HL-60 (cell line): ENCODE data around the gene AASDH.

Source experiments
- DNase-seq, 2 experiments: peaks; one replicate each; pipeline ENCODE4 v3.0.0-alpha.2; 2010 to 2020; ENCODE audit warnings: low read depth in 1 of 2, low spot score in 1 of 2
- H3K27ac ChIP-seq: fragments of 250-450 bp; sonication (Bioruptor Pico); replicated peaks from 2 replicates; pipeline ENCODE4 v1.5.1; 2020; ENCODE audit warnings: mild to moderate bottlenecking, moderate library complexity
- H3K27me3 ChIP-seq: fragments of 250-450 bp; sonication (Bioruptor Pico); 2 replicates; pipeline ENCODE4 v1.5.1; 2021; ENCODE audit warnings: mild to moderate bottlenecking, moderate library complexity; ENCODE audit not compliant: insufficient read depth, poor library complexity, severe bottlenecking
- H3K4me3 ChIP-seq: replicated peaks from 2 replicates; pipeline ENCODE4 v1.5.1; 2011; ENCODE audit warnings: mild to moderate bottlenecking, control low read depth, low read length; ENCODE audit not compliant: insufficient read depth
- CTCF ChIP-seq: IDR thresholded peaks from one replicate; pipeline ENCODE4 v1.5.1; 2011; ENCODE audit warnings: low read length, control low read depth, inconsistent platforms; ENCODE audit not compliant: insufficient read depth
- GABPA ChIP-seq: IDR thresholded peaks from 2 replicates; pipeline ENCODE4 v1.6.1; 2012; ENCODE audit warnings: low read depth
- POLR2AphosphoS5 ChIP-seq: IDR thresholded peaks from 2 replicates; pipeline ENCODE4 v1.6.1; 2012; ENCODE audit warnings: low read depth
- REST ChIP-seq: IDR thresholded peaks from 2 replicates; pipeline ENCODE4 v1.6.1; 2012; ENCODE audit warnings: low read depth; ENCODE audit not compliant: insufficient replicate concordance
- SPI1 ChIP-seq: IDR thresholded peaks from 2 replicates; pipeline ENCODE4 v1.6.1; 2012; ENCODE audit warnings: low read depth, mild to moderate bottlenecking, borderline replicate concordance

The AASDH gene

GRCh38 chr4:56314207-56314915 lies 72.9 kb downstream of the AASDH start:
- Histone ChIP-seq H3K27me3 (no peaks in the 10 kb centered on the region), H3K27ac (no peak overlapping the region), H3K4me3 (no peak overlapping the region)
- DNase-seq = no peak
- TF ChIP-seq SPI1 (no peak), REST (no peak), CTCF (no peak), POLR2AphosphoS5 (no peak), GABPA (no peak)

- DNase-seq = no peak
- Histone ChIP-seq H3K27me3 (no peaks in the 10 kb centered on the region), H3K27ac (no peak overlapping the region), H3K4me3 (no peak overlapping the region)
- no peak for TF ChIP-seq POLR2AphosphoS5
- TF ChIP-seq REST = no peak
Observed at GRCh38 chr4:56313132-56313531, 74.2 kb downstream of the AASDH start.

GRCh38 chr4:56311299-56311975 lies 75.9 kb downstream of the AASDH start:
- TF ChIP-seq GABPA = no peak
- no peak for TF ChIP-seq CTCF
- TF ChIP-seq REST = no peak
- TF ChIP-seq POLR2AphosphoS5 = no peak
- TF ChIP-seq SPI1 = no peak
- H3K4me3 ChIP-seq = no peak overlapping the region
- no peak overlapping the region for H3K27ac ChIP-seq
- no peaks in the 10 kb centered on the region for H3K27me3 ChIP-seq
- DNase-seq = no peak
